Bronchial epithelial cell (primary cell): ENCODE data around the gene YIPF2. TPM values are rescaled to one million over a fixed set of nuclear protein-coding genes. Genes with fewer than 3 reads are reported as not detected.

Experiments used
- DNase-seq: peaks from one replicate; pipeline ENCODE4 v3.0.0-alpha.2; 2010; ENCODE audit warnings: low read depth
- FAIRE-seq: peaks from 2 replicates; lab custom pipeline; 2011; peaks lifted over from hg19 to GRCh38; lab: Jason Lieb, UNC
- H3K27me3 ChIP-seq: 2 replicates; pipeline ENCODE4 v1.5.1; 2011; ENCODE audit warnings: low read length; ENCODE audit not compliant: control insufficient read depth, insufficient read depth
- H3K36me3 ChIP-seq: 2 replicates; pipeline ENCODE4 v1.5.1; 2011; ENCODE audit warnings: low read length; ENCODE audit not compliant: control insufficient read depth, insufficient read depth
- H3K4me3 ChIP-seq: 2 replicates; pipeline ENCODE4 v1.5.1; 2011; ENCODE audit warnings: mild to moderate bottlenecking, low read depth, low read length, control low read depth
- total RNA-seq: library from RNA; depleted of rRNA; stranded (reverse); fragments of >200 nt; gene quantifications from 2 replicates; pipeline ENCODE4 v1.2.1, GENCODE V29; 2014
- TF ChIP-seq, protein P1 (sequence below): IDR thresholded peaks from 2 replicates; pipeline ENCODE4 v1.5.1; 2011; ENCODE audit warnings: mild to moderate bottlenecking, moderate library complexity, low read length, control low read depth, inconsistent platforms; ENCODE audit not compliant: insufficient read depth, severe bottlenecking

The YIPF2 gene
- total RNA-seq, 1 donor from 2014 or later: 144 TPM

- TF ChIP-seq, protein P1, sequence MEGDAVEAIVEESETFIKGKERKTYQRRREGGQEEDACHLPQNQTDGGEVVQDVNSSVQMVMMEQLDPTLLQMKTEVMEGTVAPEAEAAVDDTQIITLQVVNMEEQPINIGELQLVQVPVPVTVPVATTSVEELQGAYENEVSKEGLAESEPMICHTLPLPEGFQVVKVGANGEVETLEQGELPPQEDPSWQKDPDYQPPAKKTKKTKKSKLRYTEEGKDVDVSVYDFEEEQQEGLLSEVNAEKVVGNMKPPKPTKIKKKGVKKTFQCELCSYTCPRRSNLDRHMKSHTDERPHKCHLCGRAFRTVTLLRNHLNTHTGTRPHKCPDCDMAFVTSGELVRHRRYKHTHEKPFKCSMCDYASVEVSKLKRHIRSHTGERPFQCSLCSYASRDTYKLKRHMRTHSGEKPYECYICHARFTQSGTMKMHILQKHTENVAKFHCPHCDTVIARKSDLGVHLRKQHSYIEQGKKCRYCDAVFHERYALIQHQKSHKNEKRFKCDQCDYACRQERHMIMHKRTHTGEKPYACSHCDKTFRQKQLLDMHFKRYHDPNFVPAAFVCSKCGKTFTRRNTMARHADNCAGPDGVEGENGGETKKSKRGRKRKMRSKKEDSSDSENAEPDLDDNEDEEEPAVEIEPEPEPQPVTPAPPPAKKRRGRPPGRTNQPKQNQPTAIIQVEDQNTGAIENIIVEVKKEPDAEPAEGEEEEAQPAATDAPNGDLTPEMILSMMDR: no peak
- Histone ChIP-seq H3K4me3 (no peak overlapping the region), H3K36me3 (peaks cover 26% of the 10 kb centered on the region), H3K27me3 (no peaks in the 10 kb centered on the region)
- FAIRE-seq: no peak
- DNase-seq: no peak
These were observed 11.8 kb downstream of the YIPF2 start for GRCh38 chr19:10916602-10917001.

DNA sequence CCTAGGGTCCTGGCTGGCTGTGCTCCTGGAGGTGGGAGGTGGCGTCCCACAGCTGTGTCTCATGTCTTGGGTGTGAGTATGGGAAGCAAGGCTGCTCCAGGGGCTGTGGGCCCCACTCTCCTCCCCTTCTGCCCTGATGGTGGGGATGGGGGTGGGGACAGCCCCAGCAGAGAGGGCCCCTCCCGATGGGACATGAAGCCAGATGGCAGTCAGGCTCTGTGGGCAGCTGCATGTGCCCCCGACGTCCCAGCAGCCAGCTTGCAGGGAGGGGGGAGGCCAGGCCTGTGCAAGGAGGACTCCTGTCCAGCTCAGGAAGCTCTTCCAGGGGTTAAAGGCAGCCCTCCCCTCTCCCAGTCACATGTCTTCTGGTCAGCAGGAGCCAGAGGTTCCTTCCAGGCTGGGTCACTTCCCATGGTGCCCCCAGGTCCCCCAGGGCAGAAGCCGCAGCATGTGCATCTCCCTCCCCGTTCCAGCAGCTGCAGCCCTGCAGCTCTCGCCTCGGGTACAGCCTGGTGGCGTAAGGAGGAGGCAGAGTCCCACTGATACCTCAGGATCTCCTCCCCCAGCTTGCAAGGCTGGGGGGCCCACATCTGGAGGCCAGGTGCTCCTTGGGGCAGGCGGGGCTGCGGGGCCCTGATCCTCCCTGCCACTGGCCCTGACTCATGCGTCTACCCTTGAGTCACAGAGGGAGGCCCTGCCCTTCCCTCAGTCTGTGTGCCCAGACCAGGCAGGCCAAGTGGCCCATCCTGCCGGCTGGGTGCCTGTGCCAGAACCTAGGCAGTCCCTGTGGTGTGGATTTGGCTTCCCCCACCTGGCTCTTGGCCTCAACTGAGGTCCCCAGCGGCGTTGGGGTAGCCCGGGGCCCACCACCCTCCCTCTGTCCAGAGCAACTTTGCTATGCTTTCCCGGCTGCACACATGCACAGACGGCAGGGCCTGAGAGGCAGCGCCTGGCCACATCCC, 13.0 kb downstream of the YIPF2 start:
- TF ChIP-seq, protein P1: no peak
- H3K27me3 ChIP-seq: no peaks in the 10 kb centered on the region
- no peak overlapping the region for H3K4me3 ChIP-seq
- H3K36me3 ChIP-seq: peaks cover 29% of the 10 kb centered on the region
- DNase-seq: peak; percentile 73
- no peak for FAIRE-seq

GRCh38 chr19:10913716-10914340, 14.6 kb downstream of the YIPF2 start:
- Histone ChIP-seq H3K4me3 (no peak overlapping the region), H3K27me3 (no peaks in the 10 kb centered on the region), H3K36me3 (peaks cover 26% of the 10 kb centered on the region)
- DNase-seq (no peak), FAIRE-seq (no peak)
- TF ChIP-seq, protein P1: no peak

DNA sequence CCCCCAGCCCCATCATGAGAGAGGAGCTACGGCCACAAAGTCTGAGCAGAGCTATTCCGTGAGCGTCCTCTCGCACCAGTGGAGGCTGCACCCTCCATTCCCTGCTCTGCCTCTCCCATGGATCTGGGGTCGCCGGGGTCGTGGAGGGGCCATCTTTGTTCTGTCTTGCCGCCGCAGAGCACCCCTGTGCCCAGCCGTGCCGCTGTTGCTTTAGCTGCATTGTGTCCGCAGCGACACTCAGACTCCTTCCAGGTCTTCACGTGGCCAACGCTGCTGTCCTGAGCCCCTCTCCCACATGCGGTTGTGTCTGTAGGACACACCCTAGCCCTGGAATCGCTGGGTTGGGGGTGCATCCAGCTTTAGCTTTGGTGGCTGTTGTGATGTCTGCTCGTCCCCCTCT, 15.8 kb downstream of the YIPF2 start:
- TF ChIP-seq, protein P1: no peak
- no peak overlapping the region for H3K4me3 ChIP-seq
- FAIRE-seq (no peak), DNase-seq (no peak)
- peaks cover 38% of the 10 kb centered on the region for H3K36me3 ChIP-seq
- no peaks in the 10 kb centered on the region for H3K27me3 ChIP-seq

GRCh38 chr19:10911579-10912363, 16.7 kb downstream of the YIPF2 start:
- no peak overlapping the region for H3K4me3 ChIP-seq
- DNase-seq (no peak), FAIRE-seq (no peak)
- H3K27me3 ChIP-seq: no peaks in the 10 kb centered on the region
- TF ChIP-seq, protein P1: no peak
- peaks cover 40% of the 10 kb centered on the region for H3K36me3 ChIP-seq
